ENCODE data around the gene SCAMP4.
"Not testable (repeated sequence)": the region's sequence is repeated elsewhere in the genome, so short reads cannot be mapped to it uniquely, and the experiment has no call there.

SCAMP4 gene

GRCh38 chr19:1883784-1884183 is 21.4 kb upstream of the SCAMP4 start:
- DNase-seq = no peak

- no peak for DNase-seq
Measured at GRCh38 chr19:1884291-1884718, 20.9 kb upstream of the SCAMP4 start.

GRCh38 chr19:1884719-1885334 is 20.4 kb upstream of the SCAMP4 start:
- no peak for DNase-seq

GRCh38 chr19:1885398-1886119 is 19.6 kb upstream of the SCAMP4 start, which contains the start of gene ABHD17A:
Gene ABHD17A, minus strand, starts transcription at chr19:1885496. Its CDS starts 3,930 bp downstream, at chr19:1881566.
- DNase-seq = peak; percentile 87

GRCh38 chr19:1886360-1886759 is 18.8 kb upstream of the SCAMP4 start:
- not testable (repeated sequence) for DNase-seq

GRCh38 chr19:1888385-1888784 is 16.8 kb upstream of the SCAMP4 start:
- DNase-seq = no peak

GRCh38 chr19:1889907-1890306 is 15.3 kb upstream of the SCAMP4 start:
- DNase-seq = no peak

- DNase-seq = no peak
Measured at GRCh38 chr19:1893791-1894190, 11.4 kb upstream of the SCAMP4 start.

GRCh38 chr19:1896508-1896907 is 8.7 kb upstream of the SCAMP4 start:
- DNase-seq = no peak

- no peak for DNase-seq
Measured at GRCh38 chr19:1901940-1902404, 3.2 kb upstream of the SCAMP4 start.

GRCh38 chr19:1902923-1903322 is 2.3 kb upstream of the SCAMP4 start:
- no peak for DNase-seq

- no peak for DNase-seq
Measured at GRCh38 chr19:1904860-1905109, 414 bp upstream of the SCAMP4 start.

- no peak for DNase-seq
Measured at GRCh38 chr19:1905863-1906375, 720 bp downstream of the SCAMP4 start.

GRCh38 chr19:1906985-1907562 is 1.9 kb downstream of the SCAMP4 start:
- DNase-seq = no peak

- peak; percentile 27 for DNase-seq
Measured at GRCh38 chr19:1907563-1908363, 2.6 kb downstream of the SCAMP4 start.

GRCh38 chr19:1908364-1908678 is 3.1 kb downstream of the SCAMP4 start:
- no peak for DNase-seq

GRCh38 chr19:1909761-1910080 is 4.5 kb downstream of the SCAMP4 start:
- DNase-seq = no peak

GRCh38 chr19:1910177-1910576 is 5.0 kb downstream of the SCAMP4 start:
- DNase-seq = no peak

GRCh38 chr19:1911098-1911497 is 5.9 kb downstream of the SCAMP4 start:
- DNase-seq = no peak

GRCh38 chr19:1911995-1912394 is 6.8 kb downstream of the SCAMP4 start:
- no peak for DNase-seq

GRCh38 chr19:1912760-1913505 is 7.7 kb downstream of the SCAMP4 start:
- DNase-seq = no peak

GRCh38 chr19:1913781-1914577 is 8.8 kb downstream of the SCAMP4 start:
- DNase-seq = no peak

All from T1000 (cell line).